Choroid plexus epithelial cell (primary cell): Measurements from ENCODE around the gene ZNF784.

Experiments
- DNase-seq: peaks from one replicate; pipeline ENCODE4 v3.0.0-alpha.2; 2010; ENCODE audit warnings: low read depth
- H3K4me3 ChIP-seq: 2 replicates; pipeline ENCODE4 v1.5.1; 2011; ENCODE audit warnings: low read depth, mild to moderate bottlenecking, control low read depth, low read length, moderate library complexity
- TF ChIP-seq, protein P1 (sequence below): conservative IDR thresholded peaks from 2 replicates; pipeline ENCODE4 v1.5.1; 2011; ENCODE audit warnings: low read depth, mild to moderate bottlenecking, control low read depth, inconsistent platforms, low read length, moderate library complexity

Gene ZNF784

DNA sequence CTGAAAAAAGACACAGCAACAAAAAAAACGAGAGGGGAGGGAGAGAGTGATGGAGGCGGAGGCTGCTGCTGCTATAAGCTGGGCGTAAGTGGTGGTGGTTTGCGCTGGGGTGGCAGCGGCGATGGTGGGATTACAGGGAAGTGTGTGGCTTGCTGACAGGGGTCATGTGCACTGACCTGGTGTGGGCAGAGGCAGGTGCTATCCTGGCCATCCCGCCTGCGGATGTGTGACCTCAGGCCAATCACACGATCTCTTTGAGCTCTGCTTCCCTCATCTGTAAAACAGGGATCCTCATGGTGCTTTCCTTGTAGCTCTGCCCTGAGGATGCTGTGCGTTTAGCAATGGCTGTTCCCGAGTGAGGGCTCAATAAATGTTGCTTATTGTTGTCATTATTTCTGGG, 13.2 kb upstream of the ZNF784 start:
- DNase-seq = no peak
- no peak overlapping the region for H3K4me3 ChIP-seq

DNA sequence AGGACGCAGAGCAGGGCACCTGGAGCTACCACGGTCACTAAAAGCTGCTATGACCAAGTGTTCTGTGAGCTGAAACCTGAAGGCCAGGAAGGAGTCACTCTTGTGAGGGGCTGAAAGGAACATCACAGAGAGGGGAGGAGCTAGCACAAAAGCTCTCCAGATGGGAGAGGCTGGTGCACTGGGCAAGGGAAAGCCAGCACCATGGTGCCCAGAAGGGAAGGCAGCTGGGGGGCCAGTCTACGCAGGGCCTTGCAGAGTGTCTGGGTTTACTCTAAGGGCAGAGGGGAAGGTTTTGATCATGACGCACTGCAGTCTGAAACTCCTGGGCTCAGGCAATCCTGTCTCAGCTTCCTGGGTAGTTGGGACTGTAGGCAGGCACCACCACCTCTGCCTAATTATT, 12.4 kb upstream of the ZNF784 start:
- no peak overlapping the region for H3K4me3 ChIP-seq
- TF ChIP-seq, protein P1, sequence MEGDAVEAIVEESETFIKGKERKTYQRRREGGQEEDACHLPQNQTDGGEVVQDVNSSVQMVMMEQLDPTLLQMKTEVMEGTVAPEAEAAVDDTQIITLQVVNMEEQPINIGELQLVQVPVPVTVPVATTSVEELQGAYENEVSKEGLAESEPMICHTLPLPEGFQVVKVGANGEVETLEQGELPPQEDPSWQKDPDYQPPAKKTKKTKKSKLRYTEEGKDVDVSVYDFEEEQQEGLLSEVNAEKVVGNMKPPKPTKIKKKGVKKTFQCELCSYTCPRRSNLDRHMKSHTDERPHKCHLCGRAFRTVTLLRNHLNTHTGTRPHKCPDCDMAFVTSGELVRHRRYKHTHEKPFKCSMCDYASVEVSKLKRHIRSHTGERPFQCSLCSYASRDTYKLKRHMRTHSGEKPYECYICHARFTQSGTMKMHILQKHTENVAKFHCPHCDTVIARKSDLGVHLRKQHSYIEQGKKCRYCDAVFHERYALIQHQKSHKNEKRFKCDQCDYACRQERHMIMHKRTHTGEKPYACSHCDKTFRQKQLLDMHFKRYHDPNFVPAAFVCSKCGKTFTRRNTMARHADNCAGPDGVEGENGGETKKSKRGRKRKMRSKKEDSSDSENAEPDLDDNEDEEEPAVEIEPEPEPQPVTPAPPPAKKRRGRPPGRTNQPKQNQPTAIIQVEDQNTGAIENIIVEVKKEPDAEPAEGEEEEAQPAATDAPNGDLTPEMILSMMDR = no peak

More for the DNA sequence above, 13.2 kb upstream of the ZNF784 start:
- TF ChIP-seq, protein P1 = no peak

DNA sequence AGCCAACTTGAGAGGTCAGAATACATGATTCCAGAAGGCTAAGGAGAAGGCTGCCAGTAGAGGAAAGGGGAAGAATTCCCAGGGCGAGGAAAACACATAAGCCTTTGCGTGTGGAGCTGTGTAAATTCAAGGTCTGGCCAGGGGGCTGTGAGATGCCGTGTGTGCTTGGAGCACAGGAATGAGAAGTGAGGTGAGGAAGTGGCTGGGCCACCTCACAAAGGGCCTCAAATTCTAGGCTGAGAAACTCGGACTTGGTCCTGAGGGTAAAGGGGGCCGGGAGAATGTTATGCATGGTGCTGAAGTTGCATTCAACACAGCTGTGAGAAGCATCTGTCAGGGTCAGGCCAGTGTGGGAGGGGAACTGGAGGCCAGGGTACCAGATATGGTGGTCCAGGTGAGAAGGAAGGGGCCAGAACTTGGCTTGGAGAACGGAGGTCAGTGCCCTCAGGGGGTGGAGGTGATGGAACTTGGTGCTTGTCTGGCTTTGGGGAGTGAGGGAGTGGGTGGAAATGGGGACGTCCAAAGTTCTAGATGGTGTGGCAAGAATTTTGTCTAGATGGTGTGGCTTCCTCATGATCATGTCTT, 11.6 kb upstream of the ZNF784 start:
- peak overlapping the region; percentile 100 for H3K4me3 ChIP-seq
- TF ChIP-seq, protein P1 = no peak
- no peak for DNase-seq

More for the DNA sequence above, 12.4 kb upstream of the ZNF784 start:
- DNase-seq = no peak

DNA sequence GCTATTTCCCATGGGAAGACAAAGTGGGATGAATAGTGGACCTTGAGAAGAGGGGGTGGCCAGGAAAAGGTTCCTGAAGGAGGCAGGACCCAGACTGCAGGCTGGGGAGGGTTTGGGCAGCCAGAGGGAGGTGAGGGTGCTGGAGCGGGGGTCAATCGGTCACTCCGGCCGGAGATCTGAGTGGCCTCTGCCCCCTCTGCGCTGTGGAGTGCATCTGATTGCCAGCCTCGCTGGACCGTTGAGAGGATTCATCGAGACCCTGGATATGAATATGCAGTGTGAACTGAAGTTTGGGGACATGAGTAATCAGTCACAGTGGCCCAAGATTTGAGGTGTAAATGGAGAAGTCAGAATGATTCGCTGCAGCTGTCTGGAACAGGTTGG, 11.0 kb upstream of the ZNF784 start:
- DNase-seq = no peak
- TF ChIP-seq, protein P1 = no peak
- peak overlapping the region; percentile 100 for H3K4me3 ChIP-seq

DNA sequence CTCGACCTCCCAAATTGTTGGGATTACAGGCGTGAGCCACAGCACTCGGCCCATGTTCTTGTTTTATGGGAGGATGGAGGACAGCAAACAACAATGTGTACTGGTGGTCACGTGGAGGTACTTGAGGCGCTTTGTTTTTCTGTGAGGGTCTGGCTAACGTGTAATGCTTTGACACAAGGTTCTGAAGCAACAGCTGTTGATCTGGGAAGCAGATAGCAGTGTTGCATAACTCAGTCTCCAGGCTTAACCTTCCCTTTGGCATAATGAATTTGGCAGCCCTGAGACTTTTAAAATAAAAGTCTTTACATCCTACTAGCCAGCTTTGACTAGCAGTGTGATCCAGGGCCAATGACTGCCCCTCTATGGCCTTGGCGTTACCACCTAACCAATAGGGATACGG, 9.5 kb upstream of the ZNF784 start:
- TF ChIP-seq, protein P1 = no peak
- H3K4me3 ChIP-seq = no peak overlapping the region
- DNase-seq = no peak

DNA sequence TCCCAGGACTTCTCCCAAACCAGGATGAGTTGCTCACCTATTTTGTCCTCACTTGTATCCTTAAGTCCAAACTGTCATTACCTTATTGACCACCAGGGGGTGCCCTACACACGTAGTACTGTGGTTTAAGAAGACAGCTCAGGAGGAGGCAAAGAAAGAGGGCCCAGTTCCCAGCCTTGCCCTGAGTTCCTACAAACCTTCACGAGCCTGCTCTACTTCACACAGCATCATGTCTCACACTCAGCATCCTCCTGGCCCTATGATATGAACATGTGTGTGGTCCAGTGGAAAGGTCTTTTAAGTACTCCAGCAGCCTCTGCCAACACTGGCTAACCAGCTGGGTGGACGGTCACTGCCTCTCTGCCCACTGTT, 8.1 kb upstream of the ZNF784 start:
- peak; percentile 99 for DNase-seq
- no peak overlapping the region for H3K4me3 ChIP-seq
- TF ChIP-seq, protein P1 = peak; percentile 82

DNA sequence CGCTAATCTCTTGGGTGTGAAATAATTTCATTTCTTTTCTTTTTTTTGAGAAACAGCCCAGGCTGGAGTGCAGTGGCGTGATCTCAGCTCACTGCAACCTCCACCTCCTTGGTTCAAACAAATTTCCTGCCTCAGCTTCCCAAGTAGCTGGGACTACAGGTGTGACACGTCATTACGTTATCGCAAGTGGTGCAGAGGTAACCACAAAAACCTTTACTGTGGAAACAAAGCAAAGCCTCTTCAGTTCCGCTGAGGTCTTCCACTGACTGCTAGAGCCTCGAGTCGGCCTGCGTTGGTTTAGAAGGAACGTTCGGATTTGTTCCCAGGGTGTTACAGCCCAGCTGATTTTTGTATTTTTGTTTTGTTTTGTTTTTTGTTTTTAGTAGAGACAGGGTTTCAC, 2.0 kb upstream of the ZNF784 start:
- TF ChIP-seq, protein P1 = no peak
- no peak for DNase-seq
- no peak overlapping the region for H3K4me3 ChIP-seq
